ENCODE measurements around the gene TMEM143.
A peak's percentile ranks its signal among the peaks of the same experiment; 100 is the strongest.

TMEM143 gene

DNA sequence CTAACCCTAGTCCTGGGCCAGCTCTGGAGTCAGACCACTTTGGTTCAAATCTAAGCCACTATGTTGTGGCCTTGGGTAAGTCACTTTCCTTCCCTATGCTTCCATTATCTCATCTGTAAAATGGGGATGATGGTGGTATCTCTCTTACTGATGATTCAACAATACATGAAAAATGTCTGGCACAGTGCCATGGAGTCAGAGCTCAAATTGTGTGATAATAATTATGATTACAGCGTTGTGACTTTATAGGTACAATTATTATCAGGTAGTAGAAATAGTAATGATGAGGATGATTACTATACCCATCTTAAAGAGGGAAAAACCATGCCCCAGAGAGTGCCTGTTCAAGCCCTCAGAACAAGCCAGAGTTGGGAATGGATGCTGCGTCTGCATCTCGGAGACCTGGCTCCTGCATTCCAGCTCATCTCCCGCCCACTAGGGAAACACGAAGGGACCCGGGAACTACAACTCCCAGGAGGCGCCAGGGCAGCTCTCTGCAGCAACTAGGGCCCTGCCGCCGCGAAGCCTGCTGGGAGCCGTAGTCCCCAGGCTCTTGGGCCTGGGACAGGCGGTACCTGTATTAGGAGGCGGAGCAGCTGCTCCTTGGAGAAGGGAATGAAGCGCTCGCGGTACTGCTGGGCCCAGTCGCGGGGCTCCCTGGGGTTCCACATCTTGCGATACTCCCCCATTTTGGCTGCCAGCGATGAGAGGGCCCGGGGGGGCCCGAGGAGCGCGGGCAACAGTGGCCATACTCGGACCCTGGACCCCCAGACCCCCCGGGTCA, 832 bp downstream of the TMEM143 start:
- intact Hi-C loops (cut with DNase I) = loop anchor here (5.0 kb wide), 1 partner anchor 41 kb away; a partner anchor contains a TSS
- DNase-seq = peak; percentile 91 to 100 (median 98)

DNA sequence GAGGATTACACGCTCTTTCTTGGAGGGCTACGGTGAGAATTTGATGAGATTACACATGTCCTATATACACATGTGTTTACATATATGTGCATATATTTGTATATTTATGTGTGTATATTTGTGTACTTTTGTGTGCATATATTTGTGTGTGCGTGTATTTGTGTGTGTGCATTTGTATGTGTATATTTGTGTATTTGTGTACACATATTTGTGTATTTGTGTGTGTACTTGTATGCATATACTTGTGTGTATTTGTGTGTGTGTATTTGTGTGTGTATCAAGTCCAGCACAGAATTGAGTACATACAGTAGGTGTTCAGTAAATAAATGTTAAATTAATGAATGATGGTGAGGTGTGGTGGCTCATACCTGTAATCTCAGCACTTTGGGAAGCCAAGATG, 1.8 kb downstream of the TMEM143 start:
- intact Hi-C loops (cut with DNase I) = loop anchor here (5.0 kb wide), 1 partner anchor 40 kb away; a partner anchor contains a TSS
- no peak for DNase-seq

DNA sequence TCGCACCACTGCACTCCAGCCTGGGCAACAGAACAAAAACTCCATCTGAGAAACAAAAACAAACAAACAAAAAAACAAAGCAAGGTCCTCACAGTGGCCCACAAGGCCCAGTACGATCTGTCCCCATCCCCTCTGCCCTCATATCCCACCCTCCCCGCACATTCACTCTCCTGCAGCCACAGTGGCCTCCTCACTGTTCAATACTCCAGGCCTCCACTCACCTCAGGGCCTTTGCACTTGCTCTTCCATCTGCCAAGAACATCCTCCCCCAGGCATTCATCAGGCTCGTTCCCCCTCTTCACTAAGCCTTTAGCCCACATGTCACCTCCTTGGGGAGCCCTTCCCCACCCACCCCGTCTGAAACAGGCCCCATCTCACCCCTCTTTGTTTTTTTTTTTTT, 4.6 kb downstream of the TMEM143 start:
- intact Hi-C loops (cut with DNase I) = no loop called here
- no peak for DNase-seq

DNA sequence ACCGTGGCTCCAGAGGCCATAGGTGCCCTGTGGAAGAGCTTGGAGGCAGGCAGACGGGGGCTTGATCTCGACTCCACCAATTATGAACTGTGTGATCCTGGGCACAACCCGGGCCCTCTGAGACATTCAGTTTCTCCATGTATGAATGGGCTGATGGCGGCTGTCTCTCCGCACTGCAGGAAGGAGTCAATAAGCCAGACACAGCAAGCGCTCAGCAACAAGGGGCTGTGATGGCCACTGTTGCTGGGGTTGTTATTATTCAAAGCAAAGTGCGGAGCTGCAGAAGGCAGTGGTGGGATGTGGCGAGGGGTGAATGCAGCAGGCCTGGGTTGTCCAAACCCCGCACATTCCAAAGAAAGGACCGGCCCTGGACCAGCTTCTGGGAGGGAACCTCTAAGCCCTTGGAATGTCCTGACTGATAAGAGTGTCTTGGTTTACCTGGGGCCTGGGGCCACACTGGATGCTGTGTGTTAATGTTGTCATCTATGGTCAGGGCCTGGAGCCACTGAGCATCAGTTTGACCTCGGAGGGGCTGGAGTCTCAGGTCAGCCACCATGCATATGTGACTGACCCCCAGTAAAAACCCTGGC, 8.3 kb downstream of the TMEM143 start:
- DNase-seq = no peak
- intact Hi-C loops (cut with DNase I) = no loop called here

DNA sequence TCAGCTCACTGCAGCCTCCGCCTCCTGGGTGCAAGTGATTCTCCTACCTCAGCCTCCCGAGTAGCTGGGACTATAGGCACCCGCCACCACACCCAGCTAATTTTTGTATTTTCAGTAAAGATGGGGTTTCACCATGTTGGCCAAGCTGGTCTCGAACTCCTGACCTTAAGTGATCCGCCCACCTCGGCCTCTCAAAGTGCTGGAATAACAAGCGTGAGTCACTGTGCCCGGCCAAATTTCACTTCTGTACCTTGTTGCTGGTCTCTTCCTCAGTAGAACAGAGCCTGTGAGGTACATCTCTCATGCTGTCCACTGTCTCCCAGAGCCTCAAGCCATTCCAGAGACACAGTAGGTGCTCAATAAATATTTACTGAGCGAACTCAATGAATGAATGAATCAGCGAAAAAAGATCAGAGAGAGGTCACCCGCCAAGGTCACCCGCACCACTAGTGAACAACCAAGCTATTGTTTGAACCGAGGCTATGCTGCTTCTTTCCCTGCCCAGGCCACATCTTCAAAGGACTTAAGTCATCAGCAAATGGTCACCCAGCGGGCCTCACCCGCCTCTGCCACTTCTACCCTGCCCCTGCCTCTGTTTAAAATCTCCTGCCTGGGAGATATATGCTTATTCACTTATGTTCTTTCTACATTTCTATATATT, 9.3 kb downstream of the TMEM143 start:
- intact Hi-C loops (cut with DNase I) = no loop called here
- DNase-seq = no peak

DNA sequence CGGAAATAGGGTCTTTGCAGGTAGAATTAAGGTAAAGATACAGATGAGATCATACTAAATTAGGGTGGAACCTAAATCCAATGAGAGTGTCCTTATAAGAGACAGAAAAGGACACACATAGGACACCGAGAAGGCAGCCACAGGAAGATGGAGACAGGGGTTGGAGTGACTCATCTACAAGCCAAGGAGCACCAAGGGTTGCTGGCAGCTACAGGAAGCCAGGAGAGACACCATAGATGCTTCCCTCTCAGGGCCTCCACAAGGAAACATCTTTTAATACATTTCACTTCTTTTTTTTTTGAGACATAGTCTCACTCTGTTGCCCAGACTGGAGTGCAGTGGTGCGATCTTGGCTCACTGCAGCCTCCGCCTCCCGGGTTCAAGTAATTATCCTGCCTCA, 10.1 kb downstream of the TMEM143 start:
- no peak for DNase-seq

DNA sequence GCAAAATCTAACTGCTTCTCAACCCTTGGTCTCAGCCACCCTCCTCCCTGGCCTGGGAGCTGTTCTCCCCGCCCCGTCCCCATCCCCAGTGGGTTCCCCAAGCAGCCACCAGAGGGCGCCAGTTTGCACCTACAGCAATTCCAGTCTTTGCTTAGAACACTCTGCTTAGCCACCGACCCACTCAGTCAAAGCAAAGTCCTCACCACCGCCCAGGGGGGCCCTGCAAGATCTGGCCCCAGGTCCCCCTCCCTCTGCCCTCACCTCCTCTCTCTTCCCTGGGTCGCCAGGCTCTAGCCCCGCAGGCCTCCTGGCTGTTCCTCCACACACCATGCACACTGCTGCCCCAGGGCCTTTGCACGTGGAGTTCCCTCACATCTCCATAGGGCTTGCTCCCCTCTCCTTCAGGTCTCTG, 12.4 kb downstream of the TMEM143 start:
- intact Hi-C loops (cut with DNase I) = no loop called here

More for the DNA sequence above, 10.1 kb downstream of the TMEM143 start:
- intact Hi-C loops (cut with DNase I) = no loop called here

DNA sequence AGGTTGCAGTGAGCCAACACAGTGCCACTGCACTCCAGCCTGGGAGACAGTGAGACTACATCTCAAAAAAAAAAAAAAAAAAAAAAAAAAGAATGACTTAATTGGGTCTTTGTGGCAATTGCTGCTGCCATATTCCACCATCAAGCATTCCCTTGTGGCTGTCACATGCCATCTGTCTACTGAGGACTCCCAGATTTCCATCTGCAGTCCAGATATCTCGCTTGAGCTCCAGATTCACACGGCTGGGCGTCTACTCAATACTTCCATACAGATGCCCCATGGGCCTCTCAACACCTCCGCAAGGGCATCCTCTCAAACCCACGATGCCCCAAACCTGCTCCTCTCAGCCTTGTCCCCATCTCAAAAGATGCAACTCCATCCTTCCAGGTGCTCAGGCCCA, 12.9 kb downstream of the TMEM143 start:
- intact Hi-C loops (cut with DNase I) = no loop called here
- no peak for DNase-seq

More for the DNA sequence above, 12.4 kb downstream of the TMEM143 start:
- DNase-seq = peak in 6 of 10 donors; percentile 28 to 94 (median 54)

DNA sequence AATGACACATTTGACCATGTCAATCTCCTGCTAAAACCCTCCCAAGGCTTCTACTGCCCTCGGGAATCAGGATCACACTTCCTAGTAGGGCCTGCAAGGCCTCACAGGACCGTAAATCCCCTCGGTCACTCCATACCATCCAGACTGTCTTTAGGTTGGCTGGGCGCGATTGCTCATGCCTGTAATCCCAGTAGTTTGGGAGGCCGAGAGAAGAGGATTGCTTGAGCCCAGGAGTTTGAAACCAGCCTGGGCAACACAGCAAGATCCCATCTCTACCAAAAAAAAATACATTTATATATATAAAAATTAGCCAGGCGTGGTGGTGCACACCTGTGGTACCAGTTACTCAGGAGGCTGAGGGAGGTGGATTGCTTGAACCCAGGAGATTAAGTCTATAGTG, 15.0 kb downstream of the TMEM143 start:
- DNase-seq = no peak
- intact Hi-C loops (cut with DNase I) = no loop called here

DNA sequence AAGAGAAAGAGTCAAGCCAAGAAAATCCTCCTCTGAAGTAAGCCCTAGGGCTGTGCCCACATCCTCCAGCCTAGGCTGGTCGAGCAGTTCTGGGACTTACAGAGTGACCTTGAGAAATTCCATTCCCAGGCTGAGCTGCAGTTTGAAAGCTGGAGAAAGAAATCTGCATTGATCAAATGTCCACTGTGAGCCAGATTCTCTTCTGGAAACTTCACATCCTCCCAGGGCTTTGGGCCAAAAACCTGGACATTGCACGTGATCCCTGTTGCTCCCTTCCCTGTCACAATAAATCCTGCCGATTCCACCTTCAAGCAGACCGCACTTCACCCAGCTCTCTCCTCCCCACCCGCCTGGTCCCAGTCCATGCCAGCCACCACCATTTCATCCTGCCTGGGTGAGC, 15.7 kb downstream of the TMEM143 start:
- intact Hi-C loops (cut with DNase I) = no loop called here

DNA sequence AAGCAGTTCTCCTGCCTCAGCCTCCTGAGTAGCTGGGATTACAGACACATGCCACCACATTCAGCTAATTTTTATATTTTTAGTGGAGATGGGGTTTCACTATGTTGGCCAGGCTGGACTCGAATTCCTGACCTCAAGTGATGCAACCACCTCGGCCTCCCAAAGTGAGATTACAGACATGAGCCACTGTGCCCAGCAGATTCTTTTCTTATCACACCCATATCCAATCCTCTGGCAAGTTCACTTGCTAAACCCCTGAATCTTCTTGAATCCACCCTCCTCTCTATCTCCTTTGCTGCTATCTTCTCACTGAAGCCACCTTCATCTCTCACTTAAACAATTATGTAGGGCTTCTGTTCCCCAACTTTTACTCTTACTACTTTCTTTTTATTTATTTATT, 17.5 kb downstream of the TMEM143 start:
- intact Hi-C loops (cut with DNase I) = no loop called here
- no peak for DNase-seq

More for the DNA sequence above, 15.7 kb downstream of the TMEM143 start:
- DNase-seq = no peak

DNA sequence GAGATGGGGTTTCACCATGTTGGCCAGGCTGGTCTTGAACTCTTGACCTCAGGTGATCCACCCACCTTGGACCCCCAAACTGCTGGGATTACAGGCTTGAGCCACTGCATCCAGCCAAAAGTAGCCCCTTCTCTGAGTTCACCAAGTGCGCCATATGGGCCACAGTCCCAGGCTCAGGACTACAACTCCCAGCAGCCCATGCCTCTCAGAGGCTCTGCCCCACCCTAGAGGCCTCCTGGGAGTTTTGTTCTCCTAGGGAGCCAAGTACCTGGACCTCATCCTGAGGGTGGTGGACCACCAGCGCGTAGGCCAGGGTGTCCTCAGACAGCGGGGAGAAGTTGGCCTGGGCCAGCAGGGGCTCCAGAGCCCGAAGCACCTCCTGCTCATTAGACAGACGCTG, 18.8 kb downstream of the TMEM143 start:
- intact Hi-C loops (cut with DNase I) = no loop called here
- DNase-seq = no peak

DNA sequence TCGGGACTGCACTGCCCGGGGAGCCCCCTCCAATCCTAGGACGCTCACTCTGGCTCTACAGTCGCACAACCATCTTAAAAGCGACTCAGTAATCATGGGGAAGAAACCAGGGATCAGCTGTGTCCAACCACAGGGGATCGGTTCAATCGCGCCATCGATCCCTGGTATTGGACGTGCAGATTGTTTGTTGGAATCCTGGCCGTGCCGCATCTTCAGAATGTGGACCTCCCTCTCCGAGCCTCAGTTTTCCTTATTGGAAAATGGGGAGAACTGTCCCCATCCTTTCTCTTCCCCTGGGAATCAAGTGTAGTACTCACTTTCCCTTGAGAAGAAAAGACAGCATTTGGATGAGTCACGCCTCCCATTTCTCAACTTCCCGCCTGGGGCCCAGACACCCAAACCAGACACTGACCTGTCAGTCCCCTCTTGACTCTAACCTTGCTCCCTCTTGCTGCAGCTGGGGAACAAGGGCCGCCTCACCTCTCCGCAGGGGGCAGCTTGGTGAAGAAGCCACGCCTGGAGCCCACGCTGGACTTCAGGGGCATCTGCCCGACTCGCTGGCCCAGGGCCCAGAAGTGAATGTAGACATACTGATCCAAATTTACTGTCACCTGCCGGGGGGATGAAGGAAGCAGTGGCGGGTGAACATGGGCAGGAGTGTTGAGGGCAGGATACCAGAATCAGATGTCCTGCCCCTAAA, 20.7 kb downstream of the TMEM143 start:
- intact Hi-C loops (cut with DNase I) = no loop called here
- peak in 1 of 10 donors; percentile 74 for DNase-seq

DNA sequence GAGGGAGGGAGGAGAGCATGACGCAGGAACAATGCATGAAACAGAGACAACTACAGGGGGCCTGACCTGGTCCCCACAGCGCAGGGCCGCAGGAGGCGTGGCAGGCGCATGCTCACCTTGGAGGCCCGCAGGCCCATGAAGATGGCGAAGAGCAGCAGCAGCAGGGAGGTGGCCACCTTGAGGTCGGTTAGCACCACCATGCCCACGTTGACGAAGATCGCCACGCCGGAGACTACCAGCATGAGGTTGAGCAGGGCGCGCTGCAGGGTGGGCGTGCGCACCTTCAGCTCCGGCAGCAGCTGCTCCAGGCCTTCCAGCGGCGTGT, 21.4 kb downstream of the TMEM143 start:
- peak in 1 of 10 donors; percentile 72 for DNase-seq
- intact Hi-C loops (cut with DNase I) = no loop called here

DNA sequence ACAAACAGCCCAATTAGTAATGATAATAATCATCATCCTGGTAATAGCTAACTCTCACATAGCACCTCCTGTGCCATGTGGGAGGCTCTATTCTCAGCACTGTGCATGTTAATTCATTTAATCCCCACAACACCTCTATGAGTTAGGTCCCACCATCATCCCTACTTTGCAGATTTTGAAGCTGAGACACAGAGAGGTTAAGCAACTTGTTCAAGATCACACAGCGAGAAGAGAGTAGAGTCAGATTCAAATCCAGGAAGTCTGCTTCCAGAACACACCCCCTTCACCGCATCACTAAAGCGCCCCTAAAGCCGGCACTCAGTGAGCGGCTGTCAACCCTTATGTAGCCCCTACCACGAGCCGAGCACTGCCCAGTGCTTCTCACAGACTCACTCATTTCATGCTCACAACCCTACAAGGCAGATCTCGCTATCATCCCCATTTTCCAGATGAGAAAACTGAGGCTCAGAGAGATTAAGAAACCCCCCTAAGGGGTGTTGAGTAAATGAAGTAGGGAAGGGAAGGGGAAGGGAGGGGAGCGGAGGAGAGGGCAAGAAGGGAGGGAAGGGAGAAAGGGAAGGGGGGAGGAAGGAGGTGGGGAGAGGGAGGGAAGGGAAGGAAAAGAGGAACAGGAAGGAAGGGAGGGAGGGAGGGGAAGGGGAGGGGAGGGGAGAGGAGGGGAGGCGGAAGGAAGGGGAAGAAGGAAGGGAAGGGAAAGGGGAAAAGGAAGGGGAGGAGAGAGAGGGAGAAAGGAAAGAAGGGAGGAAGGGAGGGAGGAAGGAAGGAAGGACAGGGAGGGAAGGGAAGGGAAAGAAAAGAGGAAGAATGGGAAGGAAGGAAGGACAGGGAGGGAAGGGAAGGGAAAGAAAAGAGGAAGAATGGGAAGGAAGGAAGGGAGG, 22.0 kb downstream of the TMEM143 start:
- intact Hi-C loops (cut with DNase I) = no loop called here
- DNase-seq = peak in 1 of 10 donors; percentile 39

DNA sequence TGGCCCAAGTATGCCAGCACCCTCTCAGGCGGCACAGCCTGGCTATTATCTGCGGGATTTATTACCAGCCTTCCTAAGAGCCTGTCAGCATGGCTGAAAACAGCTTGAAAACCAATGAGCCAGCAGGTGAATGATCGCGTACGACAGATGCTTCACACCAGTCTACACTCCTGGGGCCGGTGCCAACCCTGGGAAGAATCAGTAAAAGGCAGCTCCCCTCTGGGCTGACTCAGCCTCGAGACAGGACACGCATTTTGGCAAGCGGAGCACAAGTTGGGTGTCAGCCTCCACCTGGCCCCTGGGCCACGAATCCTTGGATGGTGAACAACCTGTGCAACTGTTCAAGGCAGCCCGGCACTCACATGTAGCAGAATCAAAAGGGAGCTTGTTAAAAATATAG, 22.7 kb downstream of the TMEM143 start:
- intact Hi-C loops (cut with DNase I) = no loop called here
- DNase-seq = peak in 9 of 10 donors; percentile 26 to 94 (median 62)

DNA sequence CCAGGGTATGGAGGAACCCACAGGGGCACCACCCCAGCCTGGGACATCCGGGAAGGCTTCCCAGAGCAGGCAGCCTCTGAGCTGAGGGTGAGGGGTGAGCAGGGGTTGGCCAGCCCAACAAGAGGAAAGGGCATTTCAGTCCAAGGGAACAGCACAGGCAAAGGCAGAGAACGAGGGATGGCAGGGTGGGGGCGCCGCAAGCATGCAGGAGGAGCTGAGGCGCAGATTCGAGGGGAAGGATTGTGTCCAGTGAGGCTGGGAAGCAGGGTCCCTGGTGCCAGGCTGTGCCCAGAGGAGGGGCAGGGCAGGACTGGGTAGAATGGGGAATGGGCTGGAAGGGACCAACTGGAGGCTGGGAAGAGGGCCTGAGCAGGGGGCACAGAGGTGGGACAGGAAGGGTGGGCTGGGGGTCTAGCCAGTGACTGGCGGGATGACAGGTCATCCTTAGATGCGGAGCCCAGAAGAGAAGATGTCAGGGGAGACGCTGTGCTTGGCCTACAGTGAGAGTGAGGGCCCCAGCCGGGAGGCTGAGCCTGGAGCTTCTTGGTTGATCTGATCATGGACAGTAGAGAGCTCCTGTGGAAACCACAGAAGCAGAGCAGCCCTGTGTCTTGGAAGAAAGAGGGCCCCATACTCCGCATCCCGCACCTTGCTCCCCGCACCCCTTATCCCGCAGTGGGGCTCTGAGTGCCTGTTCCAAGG, 24.8 kb downstream of the TMEM143 start:
- intact Hi-C loops (cut with DNase I) = no loop called here
- DNase-seq = peak in 1 of 10 donors; percentile 58

DNA sequence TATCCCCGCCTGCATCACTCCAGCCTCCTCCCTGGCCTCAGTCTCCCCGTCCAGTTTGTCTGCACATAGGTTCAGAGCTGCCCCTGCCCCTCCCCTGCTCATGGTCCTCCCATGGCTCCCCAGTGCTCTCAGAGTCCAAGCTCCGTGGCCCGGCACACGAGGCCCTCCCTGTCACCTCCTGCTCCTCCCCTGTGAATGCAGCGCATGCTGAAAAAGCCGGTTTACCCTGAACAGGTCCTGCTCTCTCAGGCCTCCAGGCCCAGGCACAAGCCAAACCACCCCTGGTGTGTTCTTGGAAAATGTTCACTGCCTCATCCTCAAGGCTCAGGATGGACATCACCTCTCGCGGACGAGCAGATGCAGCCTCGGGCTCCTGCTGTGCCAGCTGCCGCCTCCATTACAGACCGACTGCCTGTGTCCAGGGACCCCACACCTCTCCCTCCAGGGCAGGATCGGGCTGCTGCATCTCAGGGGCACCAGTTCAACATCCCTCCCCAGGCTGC, 25.4 kb downstream of the TMEM143 start:
- DNase-seq = peak in 1 of 10 donors; percentile 57
- intact Hi-C loops (cut with DNase I) = no loop called here
